Activated CD4-positive, alpha-beta T cell treated with anti-CD3 and anti-CD28 coated beads for 1 hour (primary cell): ENCODE data around the gene ATP8A2.
"Not testable (repeated sequence)": the region's sequence is repeated elsewhere in the genome, so short reads cannot be mapped to it uniquely, and the experiment has no call there.

Experiments
- DNase-seq: peaks from one replicate; pipeline ENCODE4 v3.0.0-alpha.2; 2020

Gene ATP8A2

DNA sequence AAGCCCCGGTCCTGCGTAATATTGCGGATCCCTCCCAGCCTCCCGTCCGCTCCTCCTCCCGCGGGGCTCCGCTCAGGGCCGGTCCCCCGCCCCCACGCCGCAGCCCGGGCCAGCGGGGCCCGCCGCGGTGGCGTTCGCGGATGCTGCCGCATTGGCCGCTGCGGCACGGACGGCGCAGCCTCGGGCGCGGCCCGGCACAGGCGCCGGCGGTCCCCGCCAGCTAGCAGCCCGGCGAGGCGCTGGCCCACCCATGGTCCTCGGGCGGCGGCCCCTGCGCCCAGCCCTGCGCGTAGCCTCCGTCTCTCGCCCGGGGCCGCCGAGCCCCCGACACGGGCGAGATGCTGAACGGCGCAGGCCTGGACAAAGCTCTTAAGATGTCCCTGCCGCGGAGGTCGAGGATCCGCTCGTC is at the start of gene ATP8A2:
Gene ATP8A2, plus strand, starts transcription at position 100 of the 409 bp plus-strand sequence. Its CDS starts 239 bp downstream, at position 339.
- DNase-seq = no peak

DNA sequence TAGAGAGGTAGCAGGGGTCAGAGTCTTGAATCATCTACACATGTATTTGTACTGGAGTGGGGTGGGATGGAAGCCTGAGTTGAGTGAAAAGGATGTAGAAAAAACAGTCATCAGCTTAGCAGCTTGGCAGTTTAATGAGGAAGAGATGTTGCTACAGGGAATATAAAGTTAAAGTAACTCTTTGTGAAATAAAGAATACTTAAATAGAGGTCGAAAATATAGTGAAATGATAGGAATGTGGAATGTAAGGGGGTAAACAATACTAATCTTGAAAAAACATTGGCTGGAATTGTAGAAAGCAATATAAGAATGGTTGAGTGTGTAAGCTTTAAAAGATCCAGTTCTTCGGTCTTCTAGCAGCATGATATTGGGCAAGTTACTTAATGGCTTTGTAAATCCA is 47.7 kb upstream of the ATP8A2 start:
- no peak for DNase-seq

GRCh38 chr13:25329706-25330105 is 42.1 kb upstream of the ATP8A2 start:
- no peak for DNase-seq

DNA sequence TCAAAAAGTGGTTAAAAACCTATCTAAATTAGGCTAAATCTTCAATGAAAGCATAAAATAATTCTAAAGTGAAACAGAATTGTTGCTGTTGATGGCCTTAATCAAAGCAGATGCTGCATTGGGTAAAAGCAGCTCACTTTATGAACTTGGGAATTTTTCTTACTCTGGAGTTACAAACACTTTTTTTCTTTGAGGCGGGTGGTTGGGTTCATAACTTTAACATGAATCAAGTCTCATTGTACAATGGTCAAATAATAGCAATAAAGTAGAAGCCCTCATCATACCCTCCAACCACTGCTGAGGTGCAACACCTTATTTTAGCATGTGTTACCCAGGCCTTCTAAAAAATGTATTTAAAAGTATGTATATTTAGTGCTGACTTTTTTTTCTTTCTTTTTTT is 41.2 kb upstream of the ATP8A2 start:
- no peak for DNase-seq

- DNase-seq = no peak
These were observed 35.9 kb upstream of the ATP8A2 start for GRCh38 chr13:25335856-25336255.

DNA sequence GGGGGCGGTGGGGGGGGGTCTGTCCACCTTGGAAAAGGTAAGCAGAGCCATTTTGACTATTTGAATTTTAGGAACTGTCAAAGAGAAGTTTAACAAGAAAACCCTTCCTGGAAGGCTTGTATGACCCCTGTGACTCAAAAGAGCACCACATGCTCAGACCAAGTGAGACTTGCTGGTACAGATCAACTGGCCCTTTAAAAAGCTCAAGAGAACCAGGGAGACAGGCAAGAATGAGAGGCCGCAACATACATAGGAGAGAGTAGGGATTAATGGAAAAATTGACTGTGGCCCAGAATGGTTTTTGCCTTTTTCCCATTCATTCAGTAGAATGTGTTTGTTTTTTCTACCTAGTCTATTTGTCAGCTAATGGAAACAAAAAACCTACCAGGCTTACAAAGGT is 26.2 kb upstream of the ATP8A2 start:
- no peak for DNase-seq

- DNase-seq = no peak
These were observed 24.6 kb upstream of the ATP8A2 start for GRCh38 chr13:25347151-25347550.

DNA sequence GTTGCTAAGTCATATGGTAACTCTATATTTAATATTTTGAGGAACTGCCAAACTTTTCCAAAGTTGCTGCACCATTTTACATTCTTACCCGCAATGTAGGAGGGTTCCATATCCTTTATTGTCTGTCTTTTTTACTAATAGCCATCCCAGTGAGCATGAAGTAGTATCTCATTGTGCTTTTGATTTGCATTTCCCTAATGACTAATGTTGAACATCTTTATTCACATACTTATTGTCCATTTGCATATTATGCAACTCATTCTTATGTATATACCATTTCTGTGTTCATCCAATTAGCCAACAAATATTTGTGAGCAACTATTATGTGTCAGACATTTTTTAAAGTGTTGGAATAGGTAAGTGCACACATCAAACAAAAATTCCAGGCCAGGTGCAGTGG is 20.4 kb upstream of the ATP8A2 start:
- no peak for DNase-seq

- no peak for DNase-seq
These were observed 19.5 kb upstream of the ATP8A2 start for GRCh38 chr13:25352230-25352629.

DNA sequence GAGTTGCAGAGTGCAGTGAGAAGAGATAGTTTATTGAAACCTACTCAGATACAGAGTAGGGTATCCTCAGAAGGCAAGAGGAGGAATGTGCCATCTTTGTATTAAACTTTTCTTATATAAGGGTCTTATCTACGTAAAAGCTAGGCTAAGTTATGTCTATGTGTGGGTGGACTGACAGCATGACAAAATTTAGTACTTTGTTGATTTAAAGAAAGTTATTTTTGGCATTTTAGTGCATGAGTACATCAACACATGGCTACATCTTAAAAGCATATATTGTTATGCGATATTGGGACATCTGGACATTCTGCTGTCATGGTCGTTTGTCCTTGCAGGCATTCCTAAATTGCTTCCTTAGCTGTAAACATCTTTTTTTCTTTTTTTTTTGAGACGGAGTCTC is 19.0 kb upstream of the ATP8A2 start:
- no peak for DNase-seq

GRCh38 chr13:25353344-25353743 is 18.4 kb upstream of the ATP8A2 start:
- no peak for DNase-seq

GRCh38 chr13:25354377-25354776 is 17.4 kb upstream of the ATP8A2 start:
- no peak for DNase-seq

- not testable (repeated sequence) for DNase-seq
These were observed 11.3 kb upstream of the ATP8A2 start for GRCh38 chr13:25360443-25360842.

DNA sequence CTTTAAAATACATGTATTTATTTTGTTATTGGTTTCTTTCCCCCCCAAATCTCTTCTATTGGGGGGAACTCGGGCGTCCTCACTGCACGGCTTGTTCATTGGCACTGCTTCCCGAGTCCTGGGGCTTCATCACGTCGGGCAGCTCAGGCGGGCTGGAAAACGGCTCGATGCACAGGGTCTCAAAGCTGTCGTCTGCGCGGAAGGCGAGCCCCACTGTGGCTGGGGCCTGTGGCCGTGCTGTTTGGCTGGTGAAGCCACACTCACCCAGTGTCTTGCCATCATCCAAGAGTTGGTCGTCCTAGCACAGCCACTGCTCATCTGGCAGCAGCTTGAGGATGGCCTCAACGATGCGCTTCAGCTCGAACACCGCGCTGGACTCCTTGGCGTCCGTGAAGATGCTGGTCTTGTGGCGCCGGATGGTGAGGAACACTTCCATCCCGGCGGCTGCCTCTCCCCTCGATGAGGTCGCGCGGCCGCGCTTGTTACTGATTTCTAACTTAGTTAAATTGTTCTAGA is 6.0 kb upstream of the ATP8A2 start:
- no peak for DNase-seq

- no peak for DNase-seq
These were observed 458 bp upstream of the ATP8A2 start for GRCh38 chr13:25371158-25371874.

GRCh38 chr13:25372284-25373081 is 709 bp downstream of the ATP8A2 start:
- DNase-seq = no peak

DNA sequence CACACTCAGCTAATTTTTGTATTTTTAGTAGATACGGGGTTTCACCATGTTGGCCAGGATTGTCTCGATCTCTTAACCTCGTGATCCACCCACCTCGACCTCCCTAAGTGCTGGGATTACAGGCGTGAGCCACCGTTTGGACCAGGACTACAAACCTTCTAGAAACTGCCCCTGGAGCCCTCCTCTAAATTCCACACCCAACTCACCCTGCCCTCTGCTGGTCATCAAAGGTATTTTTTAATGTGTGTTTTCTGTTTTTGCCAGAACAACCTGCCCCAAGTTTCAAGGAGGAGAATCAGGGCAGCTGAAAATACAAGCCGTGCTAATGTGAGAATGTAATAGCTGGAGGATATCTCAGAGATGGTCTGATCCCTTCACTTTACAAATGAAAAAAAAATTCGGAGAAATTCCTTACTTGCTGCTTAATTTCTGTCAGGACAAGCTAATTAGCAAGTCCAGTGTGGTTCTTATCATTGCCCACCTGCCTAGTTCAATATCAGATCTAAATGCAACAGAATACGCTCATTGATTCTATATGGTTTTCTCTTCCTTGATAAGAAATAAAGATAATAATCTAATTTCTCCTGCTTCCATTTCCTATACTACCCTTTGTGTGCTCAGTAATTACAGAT is 4.1 kb downstream of the ATP8A2 start:
- DNase-seq = no peak

DNA sequence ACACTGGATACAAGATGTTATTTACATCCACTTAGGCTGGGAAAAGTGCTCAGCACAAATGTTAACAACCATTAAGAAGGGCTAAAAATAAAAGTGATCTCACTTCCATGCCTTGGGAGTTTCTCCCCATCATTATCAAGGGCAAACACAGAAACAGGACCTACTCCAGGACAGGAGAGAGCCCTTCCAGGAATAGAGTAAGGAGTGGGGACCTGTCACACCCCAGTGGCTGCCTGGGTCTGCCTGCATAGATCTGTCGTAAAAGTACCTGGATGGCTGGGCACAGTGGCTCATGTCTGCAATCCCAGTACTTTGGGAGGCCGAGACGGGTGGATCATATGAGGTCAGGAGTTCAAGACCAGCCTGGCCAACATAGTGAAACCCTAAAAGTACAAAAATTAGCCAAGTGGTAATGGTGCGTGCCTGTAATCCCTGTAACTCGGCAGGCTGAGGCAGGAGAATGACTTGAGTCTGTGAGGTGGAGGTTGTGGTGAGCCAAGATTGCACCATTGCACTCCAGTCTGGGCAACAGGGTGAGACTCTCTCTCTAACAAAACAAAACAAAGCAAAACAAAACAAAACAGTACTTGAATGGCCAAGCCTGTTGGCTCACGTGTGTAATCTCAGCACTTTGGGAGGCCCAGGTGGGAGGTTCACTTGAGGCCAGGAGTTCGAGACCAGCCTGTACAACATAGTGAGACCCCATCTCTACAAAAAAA is 5.6 kb downstream of the ATP8A2 start:
- DNase-seq = no peak

DNA sequence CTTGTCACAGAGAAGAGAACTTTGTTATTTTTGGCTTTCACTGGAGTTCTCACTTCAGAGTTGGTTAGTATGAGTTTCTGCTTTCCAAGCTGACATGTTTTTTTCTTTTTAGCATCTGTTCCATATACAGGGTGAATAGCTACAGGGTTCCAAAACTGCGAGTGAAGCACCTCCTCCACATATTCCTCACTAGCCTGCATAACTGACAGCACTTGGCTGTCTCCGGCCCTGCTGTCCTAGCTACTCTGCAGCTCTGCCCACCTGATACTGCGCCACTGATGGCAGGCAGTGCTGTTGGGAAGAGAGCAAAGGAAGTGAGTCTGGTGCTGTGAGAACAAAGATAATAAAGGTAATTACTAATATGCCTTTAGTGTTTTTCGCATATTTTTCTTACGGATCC is 6.8 kb downstream of the ATP8A2 start:
- DNase-seq = no peak

GRCh38 chr13:25379011-25379410 is 7.2 kb downstream of the ATP8A2 start:
- DNase-seq = no peak

GRCh38 chr13:25380082-25380481 is 8.3 kb downstream of the ATP8A2 start:
- DNase-seq = no peak

DNA sequence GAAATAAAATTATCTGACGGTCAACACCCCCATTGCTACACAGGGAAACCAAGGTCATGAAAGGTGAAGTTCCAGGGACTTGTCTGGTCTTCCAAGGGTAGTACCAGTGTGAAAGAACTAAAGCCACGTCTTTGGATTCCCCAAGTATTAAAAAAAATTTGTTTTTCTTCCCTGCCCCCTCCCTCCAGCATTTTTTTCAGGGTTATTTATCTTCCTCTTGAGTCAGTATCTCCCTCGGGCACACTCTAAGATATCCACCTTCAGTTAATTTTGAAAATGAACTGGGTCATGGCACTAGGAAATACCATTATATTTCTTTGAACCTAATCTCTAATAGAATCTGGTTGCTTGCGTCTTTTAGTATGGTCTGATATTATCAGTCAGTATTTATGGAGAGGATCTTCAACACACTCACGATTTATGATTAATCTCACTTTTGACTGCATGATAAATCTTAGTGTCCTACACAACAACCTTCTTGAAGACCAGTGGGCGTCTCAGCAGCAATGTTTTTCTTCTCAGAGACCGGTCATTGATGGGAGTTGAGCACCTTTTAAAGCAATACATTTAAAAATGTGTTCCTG is 9.1 kb downstream of the ATP8A2 start:
- no peak for DNase-seq
